RWPE2 (cell line): ENCODE data around the gene GRHL1.

Experiments used
- ATAC-seq: fragments of 200-7000 bp; cut with Tn5 transposase; 3 replicates; pipeline ENCODE4 v1.9.1; 2021; ENCODE audit warnings: low read depth
- DNase-seq: peaks from one replicate; pipeline ENCODE4 v3.0.0-alpha.2; 2020; ENCODE audit warnings: low spot score
- H3K27ac ChIP-seq: fragments of 450-650 bp; 2 replicates; pipeline ENCODE4 v1.5.1; 2017; ENCODE audit warnings: mild to moderate bottlenecking; ENCODE audit not compliant: poor library complexity, severe bottlenecking
- H3K27me3 ChIP-seq: fragments of 250-450 bp; sonication (Bioruptor Pico); 2 replicates; pipeline ENCODE4 v1.5.1; 2021; ENCODE audit warnings: mild to moderate bottlenecking, moderate library complexity; ENCODE audit not compliant: insufficient read depth, poor library complexity, severe bottlenecking
- H3K36me3 ChIP-seq: fragments of 250-450 bp; sonication (Bioruptor Pico); 2 replicates; pipeline ENCODE4 v1.5.1; 2020; ENCODE audit warnings: low read depth, mild to moderate bottlenecking, moderate library complexity
- H3K4me1 ChIP-seq: fragments of 250-450 bp; sonication (Bioruptor Pico); 2 replicates; pipeline ENCODE4 v1.5.1; 2021; ENCODE audit warnings: mild to moderate bottlenecking, moderate library complexity; ENCODE audit not compliant: insufficient read depth, poor library complexity, severe bottlenecking
- H3K4me3 ChIP-seq: fragments of 250-450 bp; sonication (Bioruptor Pico); 2 replicates; pipeline ENCODE4 v1.5.1; 2021; ENCODE audit warnings: mild to moderate bottlenecking, moderate library complexity; ENCODE audit not compliant: severe bottlenecking
- H3K9me3 ChIP-seq: fragments of 250-450 bp; sonication (Bioruptor Pico); 2 replicates; pipeline ENCODE4 v1.5.1; 2021; ENCODE audit warnings: mild to moderate bottlenecking, moderate library complexity; ENCODE audit not compliant: severe bottlenecking
- CTCF ChIP-seq: fragments of 450-650 bp; IDR thresholded peaks from one replicate; pipeline ENCODE4 v1.5.1; 2017; ENCODE audit warnings: mild to moderate bottlenecking, moderate library complexity; ENCODE audit not compliant: poor library complexity, severe bottlenecking

GRHL1 gene

GRCh38 chr2:9984871-9985480 lies 33.5 kb downstream of the GRHL1 start:
- TF ChIP-seq CTCF: no peak
- Histone ChIP-seq H3K36me3 (no peaks in the 10 kb centered on the region), H3K27ac (no peak overlapping the region), H3K27me3 (no peaks in the 10 kb centered on the region), H3K4me3 (no peak overlapping the region), H3K9me3 (no peaks in the 10 kb centered on the region), H3K4me1 (no peaks in the 10 kb centered on the region)
- ATAC-seq (no peak), DNase-seq (no peak)

GRCh38 chr2:9985531-9986328 lies 34.2 kb downstream of the GRHL1 start:
- no peaks in the 10 kb centered on the region for H3K4me1 ChIP-seq
- H3K27ac ChIP-seq: no peak overlapping the region
- DNase-seq (no peak), ATAC-seq (no peak)
- H3K9me3 ChIP-seq: no peaks in the 10 kb centered on the region
- H3K36me3 ChIP-seq: no peaks in the 10 kb centered on the region
- no peaks in the 10 kb centered on the region for H3K27me3 ChIP-seq
- no peak overlapping the region for H3K4me3 ChIP-seq
- no peak for TF ChIP-seq CTCF

- ATAC-seq: no peak
- H3K27ac ChIP-seq: no peak overlapping the region
These were observed 36.8 kb downstream of the GRHL1 start for GRCh38 chr2:9988320-9988719.

GRCh38 chr2:9990736-9991135 lies 39.2 kb downstream of the GRHL1 start:
- Histone ChIP-seq H3K27me3 (no peaks in the 10 kb centered on the region), H3K4me3 (no peak overlapping the region), H3K9me3 (no peaks in the 10 kb centered on the region), H3K27ac (no peak overlapping the region), H3K4me1 (no peaks in the 10 kb centered on the region), H3K36me3 (no peaks in the 10 kb centered on the region)
- ATAC-seq: no peak
- DNase-seq: no peak
- TF ChIP-seq CTCF: no peak

More at GRCh38 chr2:9988320-9988719, 36.8 kb downstream of the GRHL1 start:
- H3K4me1 ChIP-seq: no peaks in the 10 kb centered on the region
- no peak overlapping the region for H3K4me3 ChIP-seq
- no peaks in the 10 kb centered on the region for H3K36me3 ChIP-seq
- H3K9me3 ChIP-seq: no peaks in the 10 kb centered on the region
- no peaks in the 10 kb centered on the region for H3K27me3 ChIP-seq
- DNase-seq: no peak
- TF ChIP-seq CTCF: no peak

GRCh38 chr2:9991221-9991620 lies 39.7 kb downstream of the GRHL1 start:
- no peak for TF ChIP-seq CTCF
- Histone ChIP-seq H3K4me1 (no peaks in the 10 kb centered on the region), H3K27ac (no peak overlapping the region), H3K4me3 (no peak overlapping the region), H3K27me3 (no peaks in the 10 kb centered on the region), H3K9me3 (no peaks in the 10 kb centered on the region), H3K36me3 (no peaks in the 10 kb centered on the region)
- ATAC-seq (no peak), DNase-seq (no peak)
